Progenitor cell of endocrine pancreas (in vitro differentiated cells): ENCODE results near the gene ZNF185. TPM values are rescaled to one million over a fixed set of nuclear protein-coding genes. Genes with fewer than 3 reads are reported as not detected.
A peak's percentile ranks its signal among the peaks of the same experiment; 100 is the strongest.

Source experiments
- DNase-seq: peaks from one replicate; pipeline ENCODE4 v3.0.0; 2021; ENCODE audit warnings: low spot score; ENCODE audit not compliant: unreplicated experiment
- H3K27ac Mint-ChIP-seq: 2 replicates; pipeline ENCODE4 v1.8.0; 2021; ENCODE audit warnings: mild to moderate bottlenecking, moderate library complexity, mixed read lengths
- H3K27me3 Mint-ChIP-seq: 2 replicates; pipeline ENCODE4 v1.8.0; 2021; ENCODE audit warnings: mixed read lengths
- H3K36me3 Mint-ChIP-seq: 2 replicates; pipeline ENCODE4 v1.8.0; 2022; ENCODE audit warnings: mixed read lengths; ENCODE audit not compliant: insufficient read depth
- H3K4me1 Mint-ChIP-seq: 2 replicates; pipeline ENCODE4 v1.8.0; 2021; ENCODE audit warnings: low read depth, mixed read lengths
- H3K4me3 Mint-ChIP-seq: 2 replicates; pipeline ENCODE4 v1.8.0; 2021; ENCODE audit warnings: low read depth, mild to moderate bottlenecking, moderate library complexity, mixed read lengths
- H3K9me3 Mint-ChIP-seq: 2 replicates; pipeline ENCODE4 v1.8.0; 2021; ENCODE audit warnings: low read depth, mixed read lengths
- total RNA-seq: library from RNA; stranded (reverse); gene quantifications from 2 replicates; pipeline ENCODE4 v1.2.1, GENCODE V29; 2021
- TF ChIP-seq, protein P1 (sequence below): fragments of 200-600 bp; sonication (generic); IDR thresholded peaks from one replicate; pipeline ENCODE4 v1.5.0; 2021; ENCODE audit warnings: antibody characterized with exemption, mild to moderate bottlenecking; ENCODE audit not compliant: unreplicated experiment

ZNF185 gene
- total RNA-seq, 1 donor from 2014 or later, result 10.1 TPM

DNA sequence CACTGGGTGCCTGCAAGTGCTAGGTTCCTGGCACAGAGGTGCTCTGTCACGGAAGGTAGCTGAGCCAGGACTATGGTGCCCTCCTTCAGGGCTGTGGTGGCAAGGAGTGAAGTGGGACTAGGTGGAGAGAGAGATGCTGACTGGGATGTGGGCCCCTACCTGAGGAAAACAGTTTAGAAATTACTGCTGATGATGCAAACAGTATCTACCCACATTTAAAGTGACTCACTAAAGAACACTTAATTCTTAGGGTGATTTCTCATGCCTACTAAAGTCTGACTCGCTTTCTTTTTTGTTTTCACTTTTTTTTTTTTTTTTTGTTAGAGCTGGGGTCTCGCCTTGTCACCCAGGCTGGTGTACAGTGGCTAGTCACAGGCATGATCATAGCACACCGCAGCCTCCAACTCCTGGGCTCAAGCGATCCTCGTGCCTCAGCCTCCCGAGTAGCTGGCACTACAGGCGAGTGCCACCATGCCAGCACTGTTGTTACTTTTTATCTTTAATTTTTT, 3.1 kb downstream of the ZNF185 start:
- Mint-ChIP-seq H3K36me3 (no peaks in the 10 kb centered on the region), H3K4me1 (peaks cover 3% of the 10 kb centered on the region), H3K27me3 (peaks cover 15% of the 10 kb centered on the region), H3K4me3 (no peak overlapping the region), H3K27ac (no peak overlapping the region), H3K9me3 (peaks cover 13% of the 10 kb centered on the region)
- DNase-seq, result no peak
- TF ChIP-seq, protein P1, sequence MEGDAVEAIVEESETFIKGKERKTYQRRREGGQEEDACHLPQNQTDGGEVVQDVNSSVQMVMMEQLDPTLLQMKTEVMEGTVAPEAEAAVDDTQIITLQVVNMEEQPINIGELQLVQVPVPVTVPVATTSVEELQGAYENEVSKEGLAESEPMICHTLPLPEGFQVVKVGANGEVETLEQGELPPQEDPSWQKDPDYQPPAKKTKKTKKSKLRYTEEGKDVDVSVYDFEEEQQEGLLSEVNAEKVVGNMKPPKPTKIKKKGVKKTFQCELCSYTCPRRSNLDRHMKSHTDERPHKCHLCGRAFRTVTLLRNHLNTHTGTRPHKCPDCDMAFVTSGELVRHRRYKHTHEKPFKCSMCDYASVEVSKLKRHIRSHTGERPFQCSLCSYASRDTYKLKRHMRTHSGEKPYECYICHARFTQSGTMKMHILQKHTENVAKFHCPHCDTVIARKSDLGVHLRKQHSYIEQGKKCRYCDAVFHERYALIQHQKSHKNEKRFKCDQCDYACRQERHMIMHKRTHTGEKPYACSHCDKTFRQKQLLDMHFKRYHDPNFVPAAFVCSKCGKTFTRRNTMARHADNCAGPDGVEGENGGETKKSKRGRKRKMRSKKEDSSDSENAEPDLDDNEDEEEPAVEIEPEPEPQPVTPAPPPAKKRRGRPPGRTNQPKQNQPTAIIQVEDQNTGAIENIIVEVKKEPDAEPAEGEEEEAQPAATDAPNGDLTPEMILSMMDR, result no peak

DNA sequence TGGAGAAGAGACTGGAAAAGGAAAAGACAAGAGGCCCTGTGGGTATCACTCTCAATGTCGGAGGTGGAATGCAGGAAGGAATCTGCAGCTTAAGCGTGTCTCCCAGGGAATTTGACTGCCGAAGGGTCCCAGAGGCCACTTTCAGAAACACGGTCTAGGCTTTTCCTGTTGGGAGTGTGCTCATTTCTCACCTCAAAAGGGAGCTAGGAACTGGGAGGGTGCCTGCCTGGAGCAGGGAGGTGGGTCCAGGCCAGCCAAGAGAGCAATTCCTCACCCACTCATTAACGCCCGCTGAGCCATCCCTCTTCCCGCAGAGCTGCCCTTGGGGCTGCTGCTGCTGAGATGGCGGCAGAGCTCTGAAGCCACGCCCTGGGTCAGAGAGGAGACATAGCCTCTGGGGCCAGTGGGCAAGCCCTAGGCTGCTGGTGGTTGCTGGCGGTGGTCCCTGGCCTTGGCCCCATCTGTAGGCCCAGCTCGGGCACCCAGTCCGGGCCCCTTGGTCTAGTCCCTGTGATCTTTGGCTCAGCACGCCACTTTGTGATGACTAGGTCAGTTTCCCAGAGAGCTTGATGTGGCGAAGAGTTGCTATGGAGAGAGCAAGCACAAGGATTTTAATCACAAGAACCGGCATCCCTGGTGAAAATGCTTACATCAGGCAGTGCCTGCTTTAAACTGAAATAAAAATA, 4.1 kb downstream of the ZNF185 start:
- H3K4me3 Mint-ChIP-seq, result no peak overlapping the region
- H3K27me3 Mint-ChIP-seq, result peaks cover 9% of the 10 kb centered on the region
- H3K36me3 Mint-ChIP-seq, result no peaks in the 10 kb centered on the region
- TF ChIP-seq, protein P1, result no peak
- H3K4me1 Mint-ChIP-seq, result peaks cover 2% of the 10 kb centered on the region
- peaks cover 4% of the 10 kb centered on the region for H3K9me3 Mint-ChIP-seq
- H3K27ac Mint-ChIP-seq, result no peak overlapping the region
- DNase-seq, result no peak

DNA sequence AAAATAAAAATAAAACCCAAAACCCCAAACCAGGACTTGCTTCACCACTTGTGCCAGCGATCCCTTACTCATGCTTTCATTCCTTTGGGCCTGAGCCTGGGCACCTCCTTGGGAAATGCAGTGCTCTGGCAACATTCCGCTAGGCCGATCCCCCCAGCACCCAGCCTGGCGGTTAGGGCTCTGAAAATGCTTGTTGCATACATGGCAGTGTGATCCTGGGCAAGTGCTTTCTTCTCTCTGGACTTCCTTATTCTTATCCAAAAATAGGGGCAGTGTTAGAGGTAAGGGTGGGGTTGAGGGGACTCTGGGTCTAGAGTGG, 4.6 kb downstream of the ZNF185 start:
- no peak overlapping the region for H3K27ac Mint-ChIP-seq
- no peak overlapping the region for H3K4me3 Mint-ChIP-seq
- no peak for DNase-seq
- H3K9me3 Mint-ChIP-seq, result peaks cover 4% of the 10 kb centered on the region
- peaks cover 7% of the 10 kb centered on the region for H3K4me1 Mint-ChIP-seq
- TF ChIP-seq, protein P1, result no peak
- peaks cover 12% of the 10 kb centered on the region for H3K27me3 Mint-ChIP-seq
- no peaks in the 10 kb centered on the region for H3K36me3 Mint-ChIP-seq

DNA sequence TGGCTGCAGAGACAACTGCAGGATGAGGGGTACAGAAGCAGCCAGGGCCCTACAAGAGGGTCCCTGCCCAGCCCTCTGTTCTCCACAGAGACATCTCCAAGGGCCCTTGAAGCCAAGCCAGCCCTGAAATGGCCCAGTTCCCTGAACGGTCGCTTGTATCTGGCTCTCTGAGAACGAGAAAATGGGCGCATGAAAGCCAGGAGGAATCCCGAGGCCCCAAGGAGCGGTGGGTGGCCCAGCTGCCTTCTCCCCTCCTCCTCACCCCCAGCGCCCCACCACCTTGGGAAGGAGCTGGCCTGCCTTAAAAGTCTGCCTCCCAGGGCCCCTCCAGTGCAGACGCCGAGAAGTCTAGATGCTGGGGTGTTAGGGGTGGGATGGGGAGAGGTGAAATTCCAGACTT, 5.7 kb downstream of the ZNF185 start:
- H3K27me3 Mint-ChIP-seq, result peaks cover 12% of the 10 kb centered on the region
- H3K36me3 Mint-ChIP-seq, result no peaks in the 10 kb centered on the region
- peaks cover 8% of the 10 kb centered on the region for H3K4me1 Mint-ChIP-seq
- TF ChIP-seq, protein P1, result no peak
- no peak overlapping the region for H3K4me3 Mint-ChIP-seq
- DNase-seq, result no peak
- H3K9me3 Mint-ChIP-seq, result peaks cover 4% of the 10 kb centered on the region
- H3K27ac Mint-ChIP-seq, result no peak overlapping the region

DNA sequence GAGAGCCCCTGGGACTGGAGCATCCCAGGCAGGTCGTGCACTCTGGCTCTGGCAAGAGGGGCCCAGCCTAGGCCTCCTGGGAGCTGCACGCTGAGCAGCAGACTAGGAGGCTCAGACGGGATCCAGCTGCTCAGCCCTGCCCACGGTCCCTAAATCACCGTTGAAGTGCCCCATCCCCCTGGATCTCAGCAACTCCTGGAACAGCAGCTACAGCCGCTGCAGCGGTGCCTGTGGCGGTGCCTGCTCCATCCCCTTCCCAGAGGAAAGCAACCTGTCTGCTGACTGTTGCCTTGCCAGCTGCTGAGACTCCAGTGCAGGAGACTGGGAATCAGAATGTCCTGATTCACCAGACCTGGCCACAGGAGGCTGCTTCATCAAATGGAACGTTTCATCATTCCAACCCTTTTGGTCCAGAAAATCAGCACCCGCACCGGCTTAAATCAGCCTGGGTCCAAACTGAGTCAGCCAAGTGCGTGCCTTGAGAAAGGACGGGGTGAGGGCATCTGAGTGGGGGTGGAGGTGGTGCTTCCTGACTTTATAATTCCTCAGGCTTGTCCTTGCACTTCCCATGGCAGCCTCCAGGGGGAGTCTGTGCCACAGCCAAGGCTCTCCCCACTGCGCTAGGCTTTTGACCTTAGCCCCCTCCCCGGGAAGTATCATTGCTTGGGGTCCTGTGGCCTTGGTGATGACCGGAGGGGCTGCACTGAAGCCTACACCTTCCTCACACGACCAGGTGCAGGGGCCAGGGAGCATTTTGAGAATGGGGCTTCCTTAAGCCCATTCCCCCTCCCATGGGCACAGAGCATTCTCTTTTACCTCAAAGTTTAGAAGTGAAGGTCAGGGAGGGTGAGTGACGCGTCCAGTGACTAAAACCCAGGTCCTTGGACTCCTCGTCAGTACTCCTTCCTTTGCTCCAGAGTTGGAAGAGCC, 6.5 kb downstream of the ZNF185 start:
- Mint-ChIP-seq H3K27ac (no peak overlapping the region), H3K4me1 (peaks cover 8% of the 10 kb centered on the region), H3K27me3 (peaks cover 12% of the 10 kb centered on the region), H3K4me3 (no peak overlapping the region), H3K36me3 (no peaks in the 10 kb centered on the region), H3K9me3 (peaks cover 4% of the 10 kb centered on the region)
- DNase-seq, result peak; percentile 34
- TF ChIP-seq, protein P1, result peak; percentile 63
